ENCODE measurements around the gene MCM3.

GRCh38 chr6:52260634-52261033 lies 23.9 kb downstream of the MCM3 start:
- no peak for TF ChIP-seq CTCF (IDR thresholded peaks at IDR 0.05)
- no peak for TF ChIP-seq POLR2AphosphoS5 (IDR thresholded peaks at IDR 0.05)
